ENCODE measurements around the gene PTRH1.

The PTRH1 gene

DNA sequence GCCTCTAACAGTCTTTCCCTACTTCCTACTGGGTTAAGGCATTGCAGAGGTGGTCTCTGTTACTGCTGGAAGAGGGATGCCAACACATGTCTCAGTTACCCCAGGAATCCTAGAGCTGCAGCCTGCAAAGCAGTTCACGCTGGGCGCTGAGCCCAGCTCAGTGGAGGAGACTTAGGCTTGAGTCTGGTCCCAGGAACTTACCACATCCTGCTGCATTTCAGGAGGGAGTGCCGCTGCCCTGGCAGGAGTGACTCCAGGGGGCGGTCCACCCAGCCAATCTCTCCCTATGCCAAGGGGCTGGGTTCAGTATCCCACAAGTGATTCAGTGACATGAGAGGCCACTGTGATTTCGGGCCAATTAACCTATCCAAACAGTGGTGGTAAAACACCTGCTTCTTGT, 8.0 kb upstream of the PTRH1 start:
- TF ChIP-seq, protein P1, sequence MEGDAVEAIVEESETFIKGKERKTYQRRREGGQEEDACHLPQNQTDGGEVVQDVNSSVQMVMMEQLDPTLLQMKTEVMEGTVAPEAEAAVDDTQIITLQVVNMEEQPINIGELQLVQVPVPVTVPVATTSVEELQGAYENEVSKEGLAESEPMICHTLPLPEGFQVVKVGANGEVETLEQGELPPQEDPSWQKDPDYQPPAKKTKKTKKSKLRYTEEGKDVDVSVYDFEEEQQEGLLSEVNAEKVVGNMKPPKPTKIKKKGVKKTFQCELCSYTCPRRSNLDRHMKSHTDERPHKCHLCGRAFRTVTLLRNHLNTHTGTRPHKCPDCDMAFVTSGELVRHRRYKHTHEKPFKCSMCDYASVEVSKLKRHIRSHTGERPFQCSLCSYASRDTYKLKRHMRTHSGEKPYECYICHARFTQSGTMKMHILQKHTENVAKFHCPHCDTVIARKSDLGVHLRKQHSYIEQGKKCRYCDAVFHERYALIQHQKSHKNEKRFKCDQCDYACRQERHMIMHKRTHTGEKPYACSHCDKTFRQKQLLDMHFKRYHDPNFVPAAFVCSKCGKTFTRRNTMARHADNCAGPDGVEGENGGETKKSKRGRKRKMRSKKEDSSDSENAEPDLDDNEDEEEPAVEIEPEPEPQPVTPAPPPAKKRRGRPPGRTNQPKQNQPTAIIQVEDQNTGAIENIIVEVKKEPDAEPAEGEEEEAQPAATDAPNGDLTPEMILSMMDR (IDR thresholded peaks at IDR 0.05; ENCODE audit: low read depth, low read length) = no peak
- H3K4me3 ChIP-seq (ENCODE audit: low read depth, low read length) = no peak overlapping the region

DNA sequence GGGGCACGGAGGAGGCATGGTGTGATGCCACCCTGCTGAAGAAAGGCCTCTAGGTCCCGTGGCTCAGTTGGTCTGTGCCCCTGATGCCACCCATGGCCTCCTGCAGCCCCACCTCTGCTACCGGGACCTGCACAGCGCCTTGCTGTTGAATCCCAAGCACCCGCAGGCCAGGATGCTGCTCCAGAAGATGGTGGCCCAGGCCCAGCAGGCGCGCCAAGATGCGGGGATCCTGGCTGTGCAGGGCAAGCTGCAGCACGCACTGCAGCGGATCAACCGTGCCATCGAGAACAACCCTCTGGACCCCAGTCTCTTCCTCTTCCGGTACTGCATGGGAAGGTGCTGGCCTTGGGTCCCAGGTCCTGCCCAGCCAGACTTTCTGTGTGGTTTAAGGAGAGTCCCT, 7.5 kb upstream of the PTRH1 start:
- TF ChIP-seq, protein P1 (IDR thresholded peaks at IDR 0.05; ENCODE audit: low read depth, low read length) = no peak

DNA sequence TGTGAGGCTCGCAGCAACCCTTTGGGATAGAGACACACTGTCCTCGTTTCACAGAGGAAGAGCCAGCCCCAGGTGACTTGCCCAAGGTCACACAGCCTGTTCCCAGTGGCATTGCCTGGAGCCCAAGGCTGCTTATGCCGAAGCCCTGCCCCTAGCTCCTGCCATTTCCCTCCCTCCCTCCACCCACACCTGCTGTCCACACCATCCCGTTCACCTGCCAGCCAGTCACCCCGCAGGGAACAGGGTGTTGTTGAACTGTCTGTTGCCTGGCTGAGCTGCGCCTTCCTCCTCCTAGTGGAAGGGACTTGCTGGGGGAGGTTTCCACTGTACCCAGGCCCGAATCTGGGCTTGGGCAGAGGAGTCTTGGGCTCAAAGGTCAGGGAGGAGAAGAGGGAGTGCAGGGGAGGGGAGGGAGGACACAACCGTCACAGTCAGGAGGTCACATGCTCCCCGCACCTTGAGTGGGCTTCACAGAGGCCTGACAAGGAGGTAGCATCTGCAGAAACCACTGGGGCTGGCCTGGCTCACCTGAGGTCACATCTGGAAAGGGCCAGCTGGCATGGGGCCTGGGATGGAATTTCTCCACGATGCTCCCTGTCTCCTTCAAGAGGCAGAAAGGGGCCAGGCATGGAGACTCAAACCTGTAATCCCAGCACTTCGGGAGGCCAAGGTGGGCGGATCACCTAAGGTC, 6.7 kb upstream of the PTRH1 start:
- TF ChIP-seq, protein P1 (IDR thresholded peaks at IDR 0.05; ENCODE audit: low read depth, low read length) = no peak
- no peak overlapping the region for H3K4me3 ChIP-seq (ENCODE audit: low read depth, low read length)

More for the DNA sequence above, 7.5 kb upstream of the PTRH1 start:
- H3K4me3 ChIP-seq (ENCODE audit: low read depth, low read length) = no peak overlapping the region

DNA sequence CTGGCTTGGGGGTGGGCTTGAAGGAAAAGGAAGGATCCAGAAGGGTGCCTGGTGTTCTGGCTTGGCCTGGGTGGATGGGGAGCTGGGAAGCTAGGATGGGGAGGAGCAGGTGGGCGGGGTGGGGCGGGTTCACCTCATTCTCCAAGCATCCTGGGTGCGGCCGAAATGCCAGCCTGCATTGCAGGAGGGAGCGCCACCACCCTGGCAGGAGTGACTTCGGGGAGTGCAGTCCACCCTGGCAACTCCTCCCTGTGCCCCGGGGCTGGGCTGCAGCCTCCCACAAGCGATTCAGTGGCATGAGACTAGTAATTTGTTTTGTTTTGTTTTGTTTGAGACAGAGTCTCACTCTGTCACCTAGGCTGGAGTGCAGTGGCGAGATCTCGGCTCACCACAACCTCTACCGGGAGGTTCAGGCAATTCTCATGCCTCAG, 5.9 kb upstream of the PTRH1 start:
- TF ChIP-seq, protein P1 (IDR thresholded peaks at IDR 0.05; ENCODE audit: low read depth, low read length) = no peak
- H3K4me3 ChIP-seq (ENCODE audit: low read depth, low read length) = no peak overlapping the region

DNA sequence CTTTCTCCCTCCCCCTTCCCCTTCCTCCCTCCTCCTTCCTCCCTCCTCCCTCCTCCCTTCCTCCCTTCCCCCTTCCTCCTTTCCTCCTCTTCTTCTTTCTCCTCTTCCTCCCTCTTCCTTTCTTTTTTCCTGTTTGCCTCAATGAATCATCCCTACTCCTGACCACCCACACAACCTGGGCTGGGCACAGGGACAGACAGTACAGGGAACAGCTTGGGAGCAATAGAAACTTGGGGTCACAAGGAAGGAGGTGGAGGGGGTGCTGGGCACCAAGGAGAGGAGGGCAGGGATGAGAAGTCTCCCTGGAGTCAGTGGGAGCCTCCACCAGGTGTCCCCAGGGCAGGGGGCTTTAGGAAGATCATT, 5.4 kb upstream of the PTRH1 start:
- H3K4me3 ChIP-seq (ENCODE audit: low read depth, low read length) = no peak overlapping the region

DNA sequence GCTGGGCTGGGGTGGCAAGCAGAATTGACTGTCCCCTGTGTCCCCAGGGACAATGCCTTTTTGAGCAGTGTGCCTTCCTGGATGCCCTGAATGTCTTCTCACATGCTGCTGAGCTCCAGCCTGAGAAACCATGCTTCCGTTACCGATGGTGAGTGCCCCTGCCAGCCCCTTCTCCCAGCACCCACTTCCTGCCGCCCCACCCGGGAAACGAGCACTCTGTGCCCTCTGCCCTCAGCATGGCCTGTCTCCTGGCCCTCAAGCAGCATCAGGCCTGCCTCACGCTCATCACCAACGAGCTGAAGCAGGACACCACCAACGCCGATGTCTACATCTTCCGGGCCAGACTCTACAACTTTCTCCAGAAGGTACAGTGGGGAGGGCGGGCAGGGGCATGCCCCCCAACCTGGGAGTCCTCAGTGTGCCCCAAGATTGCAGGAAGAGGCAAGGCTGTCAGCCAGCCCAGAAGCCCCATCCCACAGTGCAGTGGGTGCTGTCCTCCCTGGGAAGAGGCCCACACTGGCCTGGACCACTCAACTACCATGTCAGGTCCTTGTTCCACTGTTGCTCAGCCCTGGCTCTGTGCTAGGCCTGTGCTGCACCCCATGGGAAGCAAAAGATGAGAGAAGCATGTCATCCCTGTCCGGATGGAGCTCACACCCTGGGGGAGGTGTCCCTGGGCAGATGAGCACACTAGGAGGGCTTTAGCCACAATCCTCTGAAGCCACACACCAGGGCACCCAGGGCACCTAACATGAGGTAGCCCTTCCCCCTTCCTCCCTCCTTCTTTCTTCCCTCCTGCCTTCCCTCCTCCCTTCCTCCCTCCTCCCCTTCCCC, 4.8 kb upstream of the PTRH1 start:
- TF ChIP-seq, protein P1 (IDR thresholded peaks at IDR 0.05; ENCODE audit: low read depth, low read length) = no peak
- no peak overlapping the region for H3K4me3 ChIP-seq (ENCODE audit: low read depth, low read length)

More for the DNA sequence above, 5.4 kb upstream of the PTRH1 start:
- TF ChIP-seq, protein P1 (IDR thresholded peaks at IDR 0.05; ENCODE audit: low read depth, low read length) = no peak

DNA sequence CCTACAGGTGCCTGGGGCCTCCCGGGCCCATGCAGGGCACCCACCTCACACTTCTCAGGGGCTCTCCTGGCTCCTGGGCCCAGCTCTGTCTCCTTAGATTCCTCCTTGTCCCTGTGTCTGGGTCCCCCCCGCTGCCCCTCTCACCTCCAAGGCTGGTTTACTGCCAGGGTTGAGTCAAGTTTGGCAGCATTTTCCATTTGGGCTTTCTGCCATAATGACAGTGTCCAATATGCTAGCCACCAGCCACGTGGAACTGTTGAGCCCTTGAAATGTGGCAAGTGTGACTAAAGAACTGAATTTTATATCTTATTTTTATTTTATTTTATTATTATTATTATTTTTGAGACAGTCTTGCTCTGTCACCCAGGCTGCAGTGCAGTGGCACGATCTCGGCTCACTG, 2.3 kb upstream of the PTRH1 start:
- no peak overlapping the region for H3K4me3 ChIP-seq (ENCODE audit: low read depth, low read length)
- TF ChIP-seq, protein P1 (IDR thresholded peaks at IDR 0.05; ENCODE audit: low read depth, low read length) = no peak
